Measurements from ENCODE around the gene TANK. TPM values are rescaled to one million over a fixed set of nuclear protein-coding genes. Genes with fewer than 3 reads are reported as not detected.

TANK gene
- total RNA-seq, 1 donor from 2014 or later: 34.4 TPM

GRCh38 chr2:161208527-161209139, 48.4 kb downstream of the TANK start:
- no peaks in the 10 kb centered on the region for H3K4me1 Mint-ChIP-seq (ENCODE audit: unreplicated experiment)
- no peaks in the 10 kb centered on the region for H3K27me3 Mint-ChIP-seq
- H3K4me3 Mint-ChIP-seq: no peak overlapping the region
- no peak for DNase-seq (ENCODE audit: extremely low spot score, unreplicated experiment)
- H3K36me3 Mint-ChIP-seq: peaks cover 4% of the 10 kb centered on the region
- no peaks in the 10 kb centered on the region for H3K9me3 Mint-ChIP-seq
- H3K27ac Mint-ChIP-seq: no peak overlapping the region
- TF ChIP-seq CTCF (conservative IDR thresholded peaks at IDR 0.05): no peak

- no peak overlapping the region for H3K27ac Mint-ChIP-seq
- H3K4me1 Mint-ChIP-seq (ENCODE audit: unreplicated experiment): no peaks in the 10 kb centered on the region
- H3K9me3 Mint-ChIP-seq: no peaks in the 10 kb centered on the region
- H3K4me3 Mint-ChIP-seq: no peak overlapping the region
- no peak for DNase-seq (ENCODE audit: extremely low spot score, unreplicated experiment)
- no peak for TF ChIP-seq CTCF (conservative IDR thresholded peaks at IDR 0.05)
- H3K27me3 Mint-ChIP-seq: no peaks in the 10 kb centered on the region
- H3K36me3 Mint-ChIP-seq: peaks cover 4% of the 10 kb centered on the region
Observed at GRCh38 chr2:161209902-161210301, 49.7 kb downstream of the TANK start.

GRCh38 chr2:161217597-161218185, 57.5 kb downstream of the TANK start:
- Mint-ChIP-seq H3K9me3 (no peaks in the 10 kb centered on the region), H3K4me3 (no peak overlapping the region), H3K27ac (no peak overlapping the region), H3K4me1 (ENCODE audit: unreplicated experiment) (no peaks in the 10 kb centered on the region), H3K36me3 (peaks cover 5% of the 10 kb centered on the region), H3K27me3 (no peaks in the 10 kb centered on the region)
- no peak for TF ChIP-seq CTCF (conservative IDR thresholded peaks at IDR 0.05)
- no peak for DNase-seq (ENCODE audit: extremely low spot score, unreplicated experiment)

GRCh38 chr2:161219211-161219610, 59.0 kb downstream of the TANK start:
- peaks cover 5% of the 10 kb centered on the region for H3K36me3 Mint-ChIP-seq
- no peak for DNase-seq (ENCODE audit: extremely low spot score, unreplicated experiment)
- H3K4me1 Mint-ChIP-seq (ENCODE audit: unreplicated experiment): no peaks in the 10 kb centered on the region
- H3K27ac Mint-ChIP-seq: no peak overlapping the region
- no peaks in the 10 kb centered on the region for H3K27me3 Mint-ChIP-seq
- no peaks in the 10 kb centered on the region for H3K9me3 Mint-ChIP-seq
- H3K4me3 Mint-ChIP-seq: no peak overlapping the region
- no peak for TF ChIP-seq CTCF (conservative IDR thresholded peaks at IDR 0.05)

- Mint-ChIP-seq H3K9me3 (no peaks in the 10 kb centered on the region), H3K4me3 (no peak overlapping the region), H3K4me1 (ENCODE audit: unreplicated experiment) (no peaks in the 10 kb centered on the region), H3K27ac (no peak overlapping the region), H3K36me3 (peaks cover 16% of the 10 kb centered on the region), H3K27me3 (no peaks in the 10 kb centered on the region)
- DNase-seq (ENCODE audit: extremely low spot score, unreplicated experiment): no peak
- TF ChIP-seq CTCF (conservative IDR thresholded peaks at IDR 0.05): peak; percentile 88
Observed at GRCh38 chr2:161223139-161223732, 63.0 kb downstream of the TANK start.
